ENCODE measurements around the gene PRR20G.

PRR20G gene

GRCh38 chr3:127264292-127264691 is 23.6 kb downstream of the PRR20G start:
- no peaks in the 10 kb centered on the region for H3K79me2 ChIP-seq (ENCODE audit: low read length)
- TF ChIP-seq CTCF (IDR thresholded peaks at IDR 0.05; ENCODE audit: low read depth, low read length) (no peak), EZH2phosphoT487 (IDR thresholded peaks at IDR 0.05; ENCODE audit: low read depth) (no peak)
- peaks cover 7% of the 10 kb centered on the region for H3K9me3 ChIP-seq (ENCODE audit: insufficient read depth, low read length)

GRCh38 chr3:127263586-127264231 is 24.1 kb downstream of the PRR20G start:
- Histone ChIP-seq H2AFZ (ENCODE audit: low read depth, low read length) (no peak overlapping the region), H3K4me1 (ENCODE audit: low read length) (no peaks in the 10 kb centered on the region), H3K9ac (ENCODE audit: low read length) (no peak overlapping the region), H3K36me3 (replicated peaks; ENCODE audit: low read depth, low read length) (no peaks in the 10 kb centered on the region), H3K4me2 (ENCODE audit: low read length) (no peak overlapping the region), H4K20me1 (ENCODE audit: insufficient read depth, low read length) (no peaks in the 10 kb centered on the region), H3K9me3 (ENCODE audit: insufficient read depth, low read length) (peaks cover under 1% of the 10 kb centered on the region; the same call in 1 of the 2 replicates), H3K27me3 (ENCODE audit: low read depth, low read length) (no peaks in the 10 kb centered on the region; the same call in 1 of the 2 replicates), H3K27ac (ENCODE audit: low read length) (no peak overlapping the region), H3K79me2 (ENCODE audit: low read length) (no peaks in the 10 kb centered on the region), H3K4me3 (ENCODE audit: low read length) (no peak overlapping the region)
- TF ChIP-seq EZH2phosphoT487 (IDR thresholded peaks at IDR 0.05; ENCODE audit: low read depth): no peak
- TF ChIP-seq CTCF (IDR thresholded peaks at IDR 0.05; ENCODE audit: low read depth, low read length): no peak

More at GRCh38 chr3:127264292-127264691, 23.6 kb downstream of the PRR20G start:
- no peak overlapping the region for H3K4me2 ChIP-seq (ENCODE audit: low read length)
- H3K9ac ChIP-seq (ENCODE audit: low read length): no peak overlapping the region
- no peak overlapping the region for H3K27ac ChIP-seq (ENCODE audit: low read length)
- no peaks in the 10 kb centered on the region; the same call in 1 of the 2 replicates for H3K27me3 ChIP-seq (ENCODE audit: low read depth, low read length)
- H3K4me3 ChIP-seq (ENCODE audit: low read length): no peak overlapping the region
- no peaks in the 10 kb centered on the region for H4K20me1 ChIP-seq (ENCODE audit: insufficient read depth, low read length)
- no peaks in the 10 kb centered on the region for H3K36me3 ChIP-seq (replicated peaks; ENCODE audit: low read depth, low read length)
- H3K4me1 ChIP-seq (ENCODE audit: low read length): no peaks in the 10 kb centered on the region
- no peak overlapping the region for H2AFZ ChIP-seq (ENCODE audit: low read depth, low read length)

- H3K4me3 ChIP-seq (ENCODE audit: low read length): no peak overlapping the region
- no peaks in the 10 kb centered on the region; the same call in 1 of the 2 replicates for H3K27me3 ChIP-seq (ENCODE audit: low read depth, low read length)
- no peaks in the 10 kb centered on the region for H3K36me3 ChIP-seq (replicated peaks; ENCODE audit: low read depth, low read length)
- no peaks in the 10 kb centered on the region for H4K20me1 ChIP-seq (ENCODE audit: insufficient read depth, low read length)
- no peak overlapping the region for H3K4me2 ChIP-seq (ENCODE audit: low read length)
- no peaks in the 10 kb centered on the region for H3K9me3 ChIP-seq (ENCODE audit: insufficient read depth, low read length)
- no peaks in the 10 kb centered on the region for H3K79me2 ChIP-seq (ENCODE audit: low read length)
- H3K4me1 ChIP-seq (ENCODE audit: low read length): no peaks in the 10 kb centered on the region
- H2AFZ ChIP-seq (ENCODE audit: low read depth, low read length): no peak overlapping the region
- TF ChIP-seq EZH2phosphoT487 (IDR thresholded peaks at IDR 0.05; ENCODE audit: low read depth): no peak
- no peak for TF ChIP-seq CTCF (IDR thresholded peaks at IDR 0.05; ENCODE audit: low read depth, low read length)
- no peak overlapping the region for H3K27ac ChIP-seq (ENCODE audit: low read length)
- no peak overlapping the region for H3K9ac ChIP-seq (ENCODE audit: low read length)
Measured at GRCh38 chr3:127263037-127263436, 24.8 kb downstream of the PRR20G start.

GRCh38 chr3:127262533-127262932 is 25.3 kb downstream of the PRR20G start:
- H3K9me3 ChIP-seq (ENCODE audit: insufficient read depth, low read length): no peaks in the 10 kb centered on the region
- H3K27ac ChIP-seq (ENCODE audit: low read length): no peak overlapping the region
- H3K79me2 ChIP-seq (ENCODE audit: low read length): no peaks in the 10 kb centered on the region
- H2AFZ ChIP-seq (ENCODE audit: low read depth, low read length): no peak overlapping the region
- no peak overlapping the region for H3K4me3 ChIP-seq (ENCODE audit: low read length)
- no peak overlapping the region for H3K4me2 ChIP-seq (ENCODE audit: low read length)
- no peaks in the 10 kb centered on the region for H3K36me3 ChIP-seq (replicated peaks; ENCODE audit: low read depth, low read length)
- H3K9ac ChIP-seq (ENCODE audit: low read length): no peak overlapping the region
- TF ChIP-seq CTCF (IDR thresholded peaks at IDR 0.05; ENCODE audit: low read depth, low read length) (no peak), EZH2phosphoT487 (IDR thresholded peaks at IDR 0.05; ENCODE audit: low read depth) (no peak)
- H4K20me1 ChIP-seq (ENCODE audit: insufficient read depth, low read length): no peaks in the 10 kb centered on the region
- H3K27me3 ChIP-seq (ENCODE audit: low read depth, low read length): no peaks in the 10 kb centered on the region; the same call in 1 of the 2 replicates
- no peaks in the 10 kb centered on the region for H3K4me1 ChIP-seq (ENCODE audit: low read length)

All from OCI-LY3 (cell line).